HepG2 (cell line): ENCODE measurements around the gene LIMA1. TPM values are rescaled to one million over a fixed set of nuclear protein-coding genes. Genes with fewer than 3 reads are reported as not detected.

Experiments used
- ARID3A ChIP-seq: IDR thresholded peaks from 2 replicates; pipeline ENCODE4 v1.6.1; 2012; ENCODE audit warnings: low read depth, low read length, improper control_type of control experiment
- ELF4 ChIP-seq: sonication (generic); formaldehyde crosslinking; IDR thresholded peaks from 2 replicates; pipeline ENCODE4 v1.5.0; 2020; ENCODE audit warnings: missing genetic modification reagents, mild to moderate bottlenecking, moderate library complexity, borderline replicate concordance
- FLYWCH1 ChIP-seq: sonication (generic); formaldehyde crosslinking; IDR thresholded peaks from 2 replicates; pipeline ENCODE4 v1.8.1; 2023; ENCODE audit warnings: mild to moderate bottlenecking, missing genetic modification reagents
- GATA4 ChIP-seq: sonication (generic); IDR thresholded peaks from 2 replicates; pipeline ENCODE4 v1.6.1; 2016; ENCODE audit warnings: antibody characterized with exemption, low read depth, borderline replicate concordance
- HDAC1 ChIP-seq: sonication (generic); formaldehyde crosslinking; IDR thresholded peaks from 2 replicates; pipeline ENCODE4 v1.5.1; 2020; ENCODE audit warnings: mild to moderate bottlenecking, missing genetic modification reagents
- HMG20A ChIP-seq: IDR thresholded peaks from 2 replicates; pipeline ENCODE4 v1.6.1; 2016; ENCODE audit warnings: borderline replicate concordance
- HMGXB4 ChIP-seq, 2 experiments: sonication (generic) in 1 of 2; formaldehyde crosslinking in 1 of 2; IDR thresholded peaks; 2 replicates each; pipeline versions ENCODE4 v1.4.0 to v1.6.1; 2018 to 2020; ENCODE audit warnings: missing genetic modification reagents in 2 of 2, borderline replicate concordance in 1 of 2, low read depth in 1 of 2, mild to moderate bottlenecking in 1 of 2, missing biosample characterization in 1 of 2
- IKZF5 ChIP-seq: IDR thresholded peaks from 2 replicates; pipeline ENCODE4 v1.6.1; 2018; ENCODE audit warnings: missing genetic modification reagents, mild to moderate bottlenecking, missing compliant biosample characterization
- KLF11 ChIP-seq: IDR thresholded peaks from 2 replicates; pipeline ENCODE4 v1.6.1; 2016; ENCODE audit warnings: missing compliant biosample characterization
- MTF2 ChIP-seq: sonication (generic); formaldehyde crosslinking; IDR thresholded peaks from 2 replicates; pipeline ENCODE4 v1.5.0; 2020; ENCODE audit warnings: missing genetic modification reagents, borderline replicate concordance
- RAD51 ChIP-seq: fragments of 450-650 bp; IDR thresholded peaks from 2 replicates; pipeline ENCODE4 v1.6.1; 2016; ENCODE audit warnings: borderline replicate concordance
- SATB2 ChIP-seq: sonication (generic); formaldehyde crosslinking; IDR thresholded peaks from 2 replicates; pipeline ENCODE4 v1.5.0; 2020; ENCODE audit warnings: missing genetic modification reagents
- SMAD3 ChIP-seq: sonication (generic); formaldehyde crosslinking; IDR thresholded peaks from 2 replicates; pipeline ENCODE4 v1.4.0; 2020; ENCODE audit warnings: missing genetic modification reagents
- ZBTB21 ChIP-seq: sonication (generic); formaldehyde crosslinking; IDR thresholded peaks from 2 replicates; pipeline ENCODE4 v1.4.0; 2020; ENCODE audit warnings: missing genetic modification reagents
- ZNF335 ChIP-seq: sonication (generic); formaldehyde crosslinking; IDR thresholded peaks from 2 replicates; pipeline ENCODE4 v1.4.0; 2020; ENCODE audit warnings: missing genetic modification reagents
- ZNF354B ChIP-seq: sonication (generic); formaldehyde crosslinking; IDR thresholded peaks from 2 replicates; pipeline ENCODE4 v1.8.0; 2022; ENCODE audit warnings: mild to moderate bottlenecking, missing genetic modification reagents
- ZNF574 ChIP-seq: sonication (generic); formaldehyde crosslinking; IDR thresholded peaks from 2 replicates; pipeline ENCODE4 v1.4.0; 2020; ENCODE audit warnings: missing genetic modification reagents
- ZNF660 ChIP-seq: sonication (generic); formaldehyde crosslinking; IDR thresholded peaks from 2 replicates; pipeline ENCODE4 v1.5.1; 2020; ENCODE audit warnings: mild to moderate bottlenecking, low read depth, missing genetic modification reagents, borderline replicate concordance
- ZNF709 ChIP-seq: sonication (generic); formaldehyde crosslinking; IDR thresholded peaks from 2 replicates; pipeline ENCODE4 v1.5.0; 2020; ENCODE audit warnings: mild to moderate bottlenecking, missing genetic modification reagents
- ZNF777 ChIP-seq: sonication (generic); formaldehyde crosslinking; IDR thresholded peaks from 2 replicates; pipeline ENCODE4 v1.4.0; 2020; ENCODE audit warnings: missing genetic modification reagents
- polyA plus RNA-seq, 8 experiments: library from polyadenylated mRNA; depleted of rRNA in 3 of 8; stranded (reverse) in 7 of 8; unstranded in 1 of 8; fragments of >200 nt; fragmentation: Illumina TruSeq in 4 of 8; extraction: Trizol in 4 of 8; gene quantifications; 2 replicates each; pipeline versions ENCODE4 v1.2.1 to v1.2.3, GENCODE V29; 2011 to 2016; ENCODE audit warnings: low read depth in 4 of 8, missing spikeins in 1 of 8, mixed read lengths in 1 of 8; ENCODE audit not compliant: insufficient read depth in 1 of 8
- total RNA-seq, 5 experiments: library from RNA; depleted of rRNA; stranded (reverse); fragments of >200 nt; fragmentation: Illumina TruSeq; extraction: Trizol; gene quantifications; 2 replicates each; pipeline ENCODE4 v1.2.3, GENCODE V29; 2016; ENCODE audit warnings: low read depth in 1 of 5

LIMA1 gene
- total and polyA plus RNA-seq, 2 of the 13 experiments (the other 11 are each of a cell fraction or from before 2014, with no cell fraction given): 13.0 to 19.8 TPM

GRCh38 chr12:50283229-50283923 lies at the start of gene LIMA1 (continued):
- TF ChIP-seq ZNF574 (CRISPR knock-in tag) (peak; percentile 79), RAD51 (no peak), SMAD3 (CRISPR knock-in tag) (peak; percentile 25; the same call in 1 of the 2 replicates), ARID3A (no peak), ELF4 (CRISPR knock-in tag) (no peak), FLYWCH1 (CRISPR knock-in tag) (no peak), HDAC1 (CRISPR knock-in tag) (peak; percentile 64; the same call in 1 of the 2 replicates), ZNF777 (CRISPR knock-in tag) (peak; percentile 53; the same call in 1 of the 2 replicates), KLF11 (CRISPR knock-in tag) (0 out of 2 replicates have a peak, but pooled peaks have one; percentile 53), ZBTB21 (CRISPR knock-in tag) (no peak), HMGXB4 (CRISPR knock-in tag; IDR thresholded peaks at IDR 0.05; ENCODE audit: borderline replicate concordance in 1 of 2, low read depth in 1 of 2) (peak; percentile 69 to 84), HMG20A (CRISPR knock-in tag) (0 out of 2 replicates have a peak, but pooled peaks have one; percentile 16), ZNF709 (CRISPR knock-in tag) (peak; percentile 56; the same call in 1 of the 2 replicates), ZNF660 (CRISPR knock-in tag) (no peak), SATB2 (CRISPR knock-in tag) (peak; percentile 79; the same call in 1 of the 2 replicates), ZNF354B (no peak), GATA4 (0 out of 2 replicates have a peak, but pooled peaks have one; percentile 39), IKZF5 (CRISPR knock-in tag) (no peak), ZNF335 (CRISPR knock-in tag) (no peak), MTF2 (no peak)
